ENCODE data around the gene HPDL. TPM values are rescaled to one million over a fixed set of nuclear protein-coding genes. Genes with fewer than 3 reads are reported as not detected.

HPDL gene
- total and polyA plus RNA-seq, 2 of the 4 experiments (the other 2 are of a cell fraction), result 0.54 to 1.1 TPM

GRCh38 chr1:45375104-45376090, 48.7 kb downstream of the HPDL start:
- no peak overlapping the region for H3K4me2 ChIP-seq (ENCODE audit: low read depth, low read length)
- no TSS peak for BruUV-seq (replicated peaks)
- no peaks in the 10 kb centered on the region for H3K79me1 ChIP-seq (ENCODE audit: low read depth in 1 of 2, low read length in 2 of 2)
- no peak overlapping the region for H2BK5ac ChIP-seq (ENCODE audit: low read depth, low read length, poor library complexity, severe bottlenecking)
- WGBS, 2 experiments (ENCODE audit: extremely low coverage in 2 of 2, insufficient read length in 1 of 2), result 88% methylated on average over 1 of the region's 3 CpGs; no CpG with 5 or more reads in 1 of the 2 experiments
- ChIA-PET CTCF (interaction anchor here (0.6 to 1.4 kb wide), 2 partner anchors 23 to 585 kb away, joined by 3 to 4 read pairs; no protein-coding TSS in a partner anchor), POLR2A (ENCODE audit: unreplicated experiment) (no interaction called here)
- no peaks in the 10 kb centered on the region; the same call in 1 of the 2 replicates for H3K4me1 ChIP-seq (ENCODE audit: control insufficient read depth, insufficient read depth, low read length)
- H3K4ac ChIP-seq (ENCODE audit: low read depth, low read length), result no peak overlapping the region
- dilution Hi-C loops (cut with HindIII; ENCODE audit: low sequenced_read_pairs, unreplicated experiment), result no loop called here
- no peaks in the 10 kb centered on the region for H3K27me3 ChIP-seq (ENCODE audit: control insufficient read depth, insufficient read depth, low read length)
- H4K91ac ChIP-seq (ENCODE audit: insufficient read depth, low read depth, low read length), result no peak overlapping the region
- H3K36me3 ChIP-seq (ENCODE audit: control insufficient read depth, insufficient read depth, low read length), result no peaks in the 10 kb centered on the region
- no peak overlapping the region for H2BK20ac ChIP-seq (ENCODE audit: low read depth, low read length)
- no peak overlapping the region for H4K5ac ChIP-seq (ENCODE audit: low read depth, low read length)
- H2AK9ac ChIP-seq (replicated peaks; ENCODE audit: low read depth, low read length, poor library complexity), result no peak overlapping the region
- ATAC-seq (ENCODE audit: low read depth) (peak; percentile 66), DNase-seq (no peak)
- peaks cover 4% of the 10 kb centered on the region; the same call in 1 of the 2 replicates for H3K9me1 ChIP-seq (ENCODE audit: insufficient read depth, low read length)
- H3K4me3 ChIP-seq (ENCODE audit: insufficient read depth, low read depth, low read length), result no peak overlapping the region
- no peak overlapping the region for H2AK5ac ChIP-seq (ENCODE audit: low read depth, low read length)
- in situ Hi-C loops (cut with MboI; ENCODE audit: low sequenced_read_pairs), result no loop called here
- H3K18ac ChIP-seq (ENCODE audit: low read depth, low read length), result no peak overlapping the region
- H2AFZ ChIP-seq (replicated peaks; ENCODE audit: low read length, poor library complexity), result no peak overlapping the region
- intact Hi-C loops (cut with micrococcal nuclease), result no loop called here
- no peak overlapping the region for H3K56ac ChIP-seq (ENCODE audit: extremely low read depth, insufficient read depth, low read length)
- H3K9ac ChIP-seq (ENCODE audit: low read depth, low read length), result no peak overlapping the region
- H2BK120ac ChIP-seq (ENCODE audit: low read depth, low read length), result no peak overlapping the region
- no peak overlapping the region for H2BK15ac ChIP-seq (ENCODE audit: low read depth, low read length)
- H3K9me3 ChIP-seq (ENCODE audit: control insufficient read depth, insufficient read depth, low read length), result no peaks in the 10 kb centered on the region
- H3K27ac ChIP-seq (ENCODE audit: insufficient read depth, low read length), result no peak overlapping the region
- no peaks in the 10 kb centered on the region for H4K20me1 ChIP-seq (ENCODE audit: insufficient read depth, low read length)
- no peak overlapping the region for H3K14ac ChIP-seq (replicated peaks; ENCODE audit: low read depth, low read length)
- no peak for TF ChIP-seq RFX5 (IDR thresholded peaks at IDR 0.05; ENCODE audit: low read depth, low read length)
- no peak for TF ChIP-seq FOS (IDR thresholded peaks at IDR 0.05; ENCODE audit: low read depth, low read length)
- TF ChIP-seq MAFK (IDR thresholded peaks at IDR 0.05; ENCODE audit: low read depth, low read length), result no peak
- TF ChIP-seq POLR2A (IDR thresholded peaks at IDR 0.05; ENCODE audit: low read depth, low read length), result no peak
- TF ChIP-seq ELK1 (IDR thresholded peaks at IDR 0.05; ENCODE audit: borderline replicate concordance, low read depth, low read length), result no peak
- no peak for TF ChIP-seq RAD21 (IDR thresholded peaks at IDR 0.05; ENCODE audit: low read length)
- no peak for TF ChIP-seq SMC3 (IDR thresholded peaks at IDR 0.05; ENCODE audit: low read depth, low read length)
- H3K23ac ChIP-seq (ENCODE audit: low read depth, low read length), result no peak overlapping the region
- H4K8ac ChIP-seq (ENCODE audit: low read depth in 2 of 2, low read length in 2 of 2), result no peak overlapping the region

Measured in IMR-90 (cell line).